Osteoblast (primary cell): ENCODE data around the gene DSTN. TPM values are rescaled to one million over a fixed set of nuclear protein-coding genes. Genes with fewer than 3 reads are reported as not detected.

Source experiments
- DNase-seq: peaks from one replicate; pipeline ENCODE4 v3.0.0; 2011; ENCODE audit warnings: low spot score, mixed read lengths; ENCODE audit not compliant: insufficient read length; ENCODE audit errors: missing footprints
- H2AFZ ChIP-seq: 2 replicates; pipeline ENCODE4 v1.6.0; 2011; ENCODE audit warnings: mild to moderate bottlenecking, low read length
- H3K27ac ChIP-seq: 2 replicates; pipeline ENCODE4 v1.5.1; 2011; ENCODE audit warnings: mild to moderate bottlenecking, low read depth, low read length, moderate library complexity
- H3K27me3 ChIP-seq: 2 replicates; pipeline ENCODE4 v1.6.0; 2012; ENCODE audit warnings: mild to moderate bottlenecking, control low read depth, inconsistent platforms, low read length, moderate library complexity; ENCODE audit not compliant: insufficient read depth
- H3K36me3 ChIP-seq: 2 replicates; pipeline ENCODE4 v1.5.1; 2011; ENCODE audit warnings: mild to moderate bottlenecking, low read length, control low read depth, moderate library complexity; ENCODE audit not compliant: insufficient read depth
- H3K4me1 ChIP-seq: 2 replicates; pipeline ENCODE4 v1.5.1; 2011; ENCODE audit warnings: mild to moderate bottlenecking, low read length, control low read depth, moderate library complexity; ENCODE audit not compliant: insufficient read depth
- H3K4me2 ChIP-seq: 2 replicates; pipeline ENCODE4 v1.6.0; 2011; ENCODE audit warnings: mild to moderate bottlenecking, low read length; ENCODE audit not compliant: insufficient read depth
- H3K4me3 ChIP-seq: fragments of 200-600 bp; sonication (generic); 3 replicates; pipeline ENCODE4 v1.5.1; 2012; ENCODE audit warnings: mild to moderate bottlenecking, low read length, inconsistent platforms; ENCODE audit not compliant: insufficient read depth
- H3K79me2 ChIP-seq: 2 replicates; pipeline ENCODE4 v1.6.0; 2012; ENCODE audit warnings: mild to moderate bottlenecking, low read length, control low read depth, inconsistent platforms; ENCODE audit not compliant: insufficient read depth
- H3K9me3 ChIP-seq: 2 replicates; pipeline ENCODE4 v1.5.1; 2011; ENCODE audit warnings: low read depth, low read length, control low read depth
- H4K20me1 ChIP-seq: 2 replicates; pipeline ENCODE4 v1.6.0; 2012; ENCODE audit warnings: mild to moderate bottlenecking, low read length, control low read depth; ENCODE audit not compliant: insufficient read depth
- total RNA-seq: library from RNA; depleted of rRNA; stranded (reverse); fragments of >200 nt; gene quantifications from 2 replicates; pipeline ENCODE4 v1.2.3, GENCODE V29; 2012
- TF ChIP-seq, protein P1 (sequence below): IDR thresholded peaks from 2 replicates; pipeline ENCODE4 v1.5.1; 2011; ENCODE audit warnings: mild to moderate bottlenecking, low read depth, low read length, moderate library complexity; ENCODE audit errors: extremely low read depth

Gene DSTN
- total RNA-seq, 1 donor = 627 TPM

- H3K36me3 ChIP-seq = peaks cover 96% of the 10 kb centered on the region
- DNase-seq = peak; percentile 77
- H2AFZ ChIP-seq = no peak overlapping the region
- no peak overlapping the region for H3K4me2 ChIP-seq
- H3K4me1 ChIP-seq = no peaks in the 10 kb centered on the region
- no peak overlapping the region for H3K4me3 ChIP-seq
- no peaks in the 10 kb centered on the region for H3K9me3 ChIP-seq
- TF ChIP-seq, protein P1, sequence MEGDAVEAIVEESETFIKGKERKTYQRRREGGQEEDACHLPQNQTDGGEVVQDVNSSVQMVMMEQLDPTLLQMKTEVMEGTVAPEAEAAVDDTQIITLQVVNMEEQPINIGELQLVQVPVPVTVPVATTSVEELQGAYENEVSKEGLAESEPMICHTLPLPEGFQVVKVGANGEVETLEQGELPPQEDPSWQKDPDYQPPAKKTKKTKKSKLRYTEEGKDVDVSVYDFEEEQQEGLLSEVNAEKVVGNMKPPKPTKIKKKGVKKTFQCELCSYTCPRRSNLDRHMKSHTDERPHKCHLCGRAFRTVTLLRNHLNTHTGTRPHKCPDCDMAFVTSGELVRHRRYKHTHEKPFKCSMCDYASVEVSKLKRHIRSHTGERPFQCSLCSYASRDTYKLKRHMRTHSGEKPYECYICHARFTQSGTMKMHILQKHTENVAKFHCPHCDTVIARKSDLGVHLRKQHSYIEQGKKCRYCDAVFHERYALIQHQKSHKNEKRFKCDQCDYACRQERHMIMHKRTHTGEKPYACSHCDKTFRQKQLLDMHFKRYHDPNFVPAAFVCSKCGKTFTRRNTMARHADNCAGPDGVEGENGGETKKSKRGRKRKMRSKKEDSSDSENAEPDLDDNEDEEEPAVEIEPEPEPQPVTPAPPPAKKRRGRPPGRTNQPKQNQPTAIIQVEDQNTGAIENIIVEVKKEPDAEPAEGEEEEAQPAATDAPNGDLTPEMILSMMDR = no peak
- H3K27ac ChIP-seq = no peak overlapping the region
- no peaks in the 10 kb centered on the region for H3K27me3 ChIP-seq
- H4K20me1 ChIP-seq = peaks cover 53% of the 10 kb centered on the region
- H3K79me2 ChIP-seq = peaks cover 55% of the 10 kb centered on the region
These were observed 53.1 kb downstream of the DSTN start for GRCh38 chr20:17622851-17623508.

GRCh38 chr20:17624070-17624469, 54.2 kb downstream of the DSTN start:
- peak; percentile 77 for DNase-seq
- H3K27me3 ChIP-seq = no peaks in the 10 kb centered on the region
- TF ChIP-seq, protein P1 = no peak
- no peak overlapping the region for H3K4me2 ChIP-seq
- peaks cover 96% of the 10 kb centered on the region for H3K36me3 ChIP-seq
- H3K4me1 ChIP-seq = no peaks in the 10 kb centered on the region
- no peak overlapping the region for H3K27ac ChIP-seq
- H3K79me2 ChIP-seq = peaks cover 66% of the 10 kb centered on the region
- H3K9me3 ChIP-seq = no peaks in the 10 kb centered on the region
- no peak overlapping the region for H3K4me3 ChIP-seq
- no peak overlapping the region for H2AFZ ChIP-seq
- peaks cover 56% of the 10 kb centered on the region for H4K20me1 ChIP-seq

DNA sequence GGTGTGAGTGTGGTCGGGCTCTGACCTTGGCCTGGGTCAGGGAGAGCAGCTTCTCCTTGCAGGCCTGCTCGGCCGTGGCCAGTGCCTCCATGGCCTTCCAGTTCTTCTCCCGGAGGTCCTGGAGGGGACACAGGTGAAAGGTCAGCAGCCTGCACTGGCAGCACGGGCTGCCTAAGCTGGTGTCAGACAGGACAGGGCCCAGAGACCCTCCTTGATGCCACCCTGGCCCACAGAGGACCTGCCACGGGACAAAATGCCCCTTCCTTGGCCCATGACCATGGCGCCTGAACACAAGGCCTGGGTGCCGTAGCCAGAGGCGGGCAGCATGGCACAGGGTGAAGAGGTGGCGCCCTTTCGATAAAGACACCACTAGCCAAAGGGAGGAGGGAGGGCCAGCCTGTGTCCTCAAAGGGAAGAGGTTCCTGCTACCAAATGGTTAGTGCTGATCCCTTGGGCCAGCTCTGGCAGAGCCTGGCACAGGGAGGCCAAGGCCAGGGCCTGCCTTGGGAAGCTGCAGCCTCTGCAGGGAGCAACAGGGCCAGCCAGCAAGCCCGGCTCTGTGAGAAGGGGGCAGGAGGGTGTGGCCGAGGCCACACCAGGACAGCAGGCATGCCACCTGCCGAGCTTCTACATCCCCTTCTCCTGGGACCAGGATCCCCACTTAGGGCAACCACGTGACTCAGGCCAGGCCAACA, 54.8 kb downstream of the DSTN start:
- TF ChIP-seq, protein P1 = no peak
- no peak overlapping the region for H3K4me3 ChIP-seq
- H3K4me2 ChIP-seq = no peak overlapping the region
- H3K9me3 ChIP-seq = no peaks in the 10 kb centered on the region
- H3K27ac ChIP-seq = no peak overlapping the region
- peak; percentile 82 for DNase-seq
- peaks cover 62% of the 10 kb centered on the region for H4K20me1 ChIP-seq
- no peaks in the 10 kb centered on the region for H3K27me3 ChIP-seq
- H3K36me3 ChIP-seq = peaks cover 96% of the 10 kb centered on the region
- no peaks in the 10 kb centered on the region for H3K4me1 ChIP-seq
- H2AFZ ChIP-seq = no peak overlapping the region
- peaks cover 73% of the 10 kb centered on the region for H3K79me2 ChIP-seq
